HepG2 (cell line): ENCODE measurements around the gene RPL36. TPM values are rescaled to one million over a fixed set of nuclear protein-coding genes. Genes with fewer than 3 reads are reported as not detected.

Experiments
- GPN1 ChIP-seq: sonication (generic); formaldehyde crosslinking; IDR thresholded peaks from 2 replicates; pipeline ENCODE4 v1.5.1; 2020; ENCODE audit warnings: missing genetic modification reagents, borderline replicate concordance
- GTF3A ChIP-seq: sonication (generic); formaldehyde crosslinking; conservative IDR thresholded peaks from 2 replicates; pipeline ENCODE4 v1.4.0; 2020; ENCODE audit warnings: mild to moderate bottlenecking, missing genetic modification reagents
- ISL2 ChIP-seq: sonication (generic); formaldehyde crosslinking; IDR thresholded peaks from 2 replicates; pipeline ENCODE4 v1.5.0; 2020; ENCODE audit warnings: missing genetic modification reagents
- KLF13 ChIP-seq: sonication (generic); formaldehyde crosslinking; IDR thresholded peaks from 2 replicates; pipeline ENCODE4 v1.4.0; 2020; ENCODE audit warnings: mild to moderate bottlenecking, missing genetic modification reagents
- MATR3 ChIP-seq: sonication (generic); formaldehyde crosslinking; IDR thresholded peaks from 2 replicates; pipeline ENCODE4 v1.4.0; 2020; ENCODE audit warnings: missing genetic modification reagents
- MED13 ChIP-seq: sonication (generic); formaldehyde crosslinking; IDR thresholded peaks from 2 replicates; pipeline ENCODE4 v1.5.0; 2020; ENCODE audit warnings: missing genetic modification reagents
- PCBP2 ChIP-seq: fragments of 200-400 bp; formaldehyde crosslinking; optimal IDR thresholded peaks from 2 replicates; pipeline ENCODE3; 2018; ENCODE audit warnings: low read length, low read depth; ENCODE audit not compliant: poor library complexity, severe bottlenecking
- SIN3B ChIP-seq: fragments of 150-350 bp; IDR thresholded peaks from 2 replicates; pipeline ENCODE4 v1.6.1; 2014; ENCODE audit warnings: low read length
- SMAD1 ChIP-seq: sonication (generic); formaldehyde crosslinking; IDR thresholded peaks from 2 replicates; pipeline ENCODE4 v1.4.0; 2020; ENCODE audit warnings: missing genetic modification reagents, low read depth, mild to moderate bottlenecking, borderline replicate concordance
- TMF1 ChIP-seq: sonication (generic); formaldehyde crosslinking; IDR thresholded peaks from 2 replicates; pipeline ENCODE4 v1.8.1; 2022; ENCODE audit warnings: low read depth, missing genetic modification reagents
- TP53 ChIP-seq: sonication (generic); formaldehyde crosslinking; conservative IDR thresholded peaks from 2 replicates; pipeline ENCODE4 v1.4.0; 2020; ENCODE audit warnings: missing genetic modification reagents
- ZNF230 ChIP-seq: sonication (generic); formaldehyde crosslinking; IDR thresholded peaks from 2 replicates; pipeline ENCODE4 v1.4.0; 2020; ENCODE audit warnings: mild to moderate bottlenecking, missing genetic modification reagents
- ZNF276 ChIP-seq: sonication (generic); formaldehyde crosslinking; IDR thresholded peaks from 2 replicates; pipeline ENCODE4 v1.4.0; 2020; ENCODE audit warnings: mild to moderate bottlenecking, low read depth, missing genetic modification reagents
- ZNF550 ChIP-seq: sonication (generic); formaldehyde crosslinking; IDR thresholded peaks from 2 replicates; pipeline ENCODE4 v1.4.0; 2020; ENCODE audit warnings: mild to moderate bottlenecking, missing genetic modification reagents, borderline replicate concordance
- ZNF670 ChIP-seq: sonication (generic); formaldehyde crosslinking; IDR thresholded peaks from 2 replicates; pipeline ENCODE4 v1.8.0; 2022; ENCODE audit warnings: mild to moderate bottlenecking, missing genetic modification reagents, borderline replicate concordance
- ZSCAN22 ChIP-seq: sonication (generic); formaldehyde crosslinking; IDR thresholded peaks from 2 replicates; pipeline ENCODE4 v1.4.0; 2020; ENCODE audit warnings: mild to moderate bottlenecking, missing genetic modification reagents
- polyA plus RNA-seq, 8 experiments: library from polyadenylated mRNA; depleted of rRNA in 3 of 8; stranded (reverse) in 7 of 8; unstranded in 1 of 8; fragments of >200 nt; fragmentation: Illumina TruSeq in 4 of 8; extraction: Trizol in 4 of 8; gene quantifications; 2 replicates each; pipeline versions ENCODE4 v1.2.1 to v1.2.3, GENCODE V29; 2011 to 2016; ENCODE audit warnings: low read depth in 4 of 8, missing spikeins in 1 of 8, mixed read lengths in 1 of 8; ENCODE audit not compliant: insufficient read depth in 1 of 8
- total RNA-seq, 5 experiments: library from RNA; depleted of rRNA; stranded (reverse); fragments of >200 nt; fragmentation: Illumina TruSeq; extraction: Trizol; gene quantifications; 2 replicates each; pipeline ENCODE4 v1.2.3, GENCODE V29; 2016; ENCODE audit warnings: low read depth in 1 of 5
- TF ChIP-seq, protein P1 (sequence below): sonication (generic); formaldehyde crosslinking; IDR thresholded peaks from 2 replicates; pipeline ENCODE4 v1.4.0; 2020; ENCODE audit warnings: missing genetic modification reagents, borderline replicate concordance
- TF ChIP-seq, protein P2 (sequence below): sonication (generic); formaldehyde crosslinking; IDR thresholded peaks from 2 replicates; pipeline ENCODE4 v1.5.0; 2020; ENCODE audit warnings: mild to moderate bottlenecking, missing genetic modification reagents
- TF ChIP-seq, protein P3 (sequence below): sonication (generic); formaldehyde crosslinking; conservative IDR thresholded peaks from 2 replicates; pipeline ENCODE4 v1.4.0; 2020; ENCODE audit warnings: missing genetic modification reagents

Gene RPL36
- total and polyA plus RNA-seq, 2 of the 13 experiments (the other 11 are each of a cell fraction or from before 2014, with no cell fraction given), result 706 to 740 TPM

- TF ChIP-seq ZNF276 (CRISPR knock-in tag), result peak; percentile 59; the same call in 1 of the 2 replicates
- no peak for TF ChIP-seq MATR3 (CRISPR knock-in tag)
- TF ChIP-seq SIN3B, result peak; percentile 93
- TF ChIP-seq, protein P1, sequence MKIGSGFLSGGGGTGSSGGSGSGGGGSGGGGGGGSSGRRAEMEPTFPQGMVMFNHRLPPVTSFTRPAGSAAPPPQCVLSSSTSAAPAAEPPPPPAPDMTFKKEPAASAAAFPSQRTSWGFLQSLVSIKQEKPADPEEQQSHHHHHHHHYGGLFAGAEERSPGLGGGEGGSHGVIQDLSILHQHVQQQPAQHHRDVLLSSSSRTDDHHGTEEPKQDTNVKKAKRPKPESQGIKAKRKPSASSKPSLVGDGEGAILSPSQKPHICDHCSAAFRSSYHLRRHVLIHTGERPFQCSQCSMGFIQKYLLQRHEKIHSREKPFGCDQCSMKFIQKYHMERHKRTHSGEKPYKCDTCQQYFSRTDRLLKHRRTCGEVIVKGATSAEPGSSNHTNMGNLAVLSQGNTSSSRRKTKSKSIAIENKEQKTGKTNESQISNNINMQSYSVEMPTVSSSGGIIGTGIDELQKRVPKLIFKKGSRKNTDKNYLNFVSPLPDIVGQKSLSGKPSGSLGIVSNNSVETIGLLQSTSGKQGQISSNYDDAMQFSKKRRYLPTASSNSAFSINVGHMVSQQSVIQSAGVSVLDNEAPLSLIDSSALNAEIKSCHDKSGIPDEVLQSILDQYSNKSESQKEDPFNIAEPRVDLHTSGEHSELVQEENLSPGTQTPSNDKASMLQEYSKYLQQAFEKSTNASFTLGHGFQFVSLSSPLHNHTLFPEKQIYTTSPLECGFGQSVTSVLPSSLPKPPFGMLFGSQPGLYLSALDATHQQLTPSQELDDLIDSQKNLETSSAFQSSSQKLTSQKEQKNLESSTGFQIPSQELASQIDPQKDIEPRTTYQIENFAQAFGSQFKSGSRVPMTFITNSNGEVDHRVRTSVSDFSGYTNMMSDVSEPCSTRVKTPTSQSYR (CRISPR knock-in tag), result peak; percentile 54
- TF ChIP-seq KLF13 (CRISPR knock-in tag), result peak; percentile 66; the same call in 1 of the 2 replicates
- no peak for TF ChIP-seq PCBP2
- TF ChIP-seq GTF3A (CRISPR knock-in tag), result 0 out of 2 replicates have a peak, but pooled peaks have one; percentile 23
- peak; percentile 25; the same call in 1 of the 2 replicates for TF ChIP-seq ZNF550 (CRISPR knock-in tag)
- peak; percentile 92 for TF ChIP-seq MED13 (CRISPR knock-in tag)
- 0 out of 2 replicates have a peak, but pooled peaks have one; percentile 22 for TF ChIP-seq ZNF230 (CRISPR knock-in tag)
- TF ChIP-seq, protein P2, sequence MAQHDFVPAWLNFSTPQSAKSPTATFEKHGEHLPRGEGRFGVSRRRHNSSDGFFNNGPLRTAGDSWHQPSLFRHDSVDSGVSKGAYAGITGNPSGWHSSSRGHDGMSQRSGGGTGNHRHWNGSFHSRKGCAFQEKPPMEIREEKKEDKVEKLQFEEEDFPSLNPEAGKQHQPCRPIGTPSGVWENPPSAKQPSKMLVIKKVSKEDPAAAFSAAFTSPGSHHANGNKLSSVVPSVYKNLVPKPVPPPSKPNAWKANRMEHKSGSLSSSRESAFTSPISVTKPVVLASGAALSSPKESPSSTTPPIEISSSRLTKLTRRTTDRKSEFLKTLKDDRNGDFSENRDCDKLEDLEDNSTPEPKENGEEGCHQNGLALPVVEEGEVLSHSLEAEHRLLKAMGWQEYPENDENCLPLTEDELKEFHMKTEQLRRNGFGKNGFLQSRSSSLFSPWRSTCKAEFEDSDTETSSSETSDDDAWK (CRISPR knock-in tag), result no peak
- peak; percentile 88; the same call in 1 of the 2 replicates for TF ChIP-seq SMAD1
- TF ChIP-seq, protein P3, sequence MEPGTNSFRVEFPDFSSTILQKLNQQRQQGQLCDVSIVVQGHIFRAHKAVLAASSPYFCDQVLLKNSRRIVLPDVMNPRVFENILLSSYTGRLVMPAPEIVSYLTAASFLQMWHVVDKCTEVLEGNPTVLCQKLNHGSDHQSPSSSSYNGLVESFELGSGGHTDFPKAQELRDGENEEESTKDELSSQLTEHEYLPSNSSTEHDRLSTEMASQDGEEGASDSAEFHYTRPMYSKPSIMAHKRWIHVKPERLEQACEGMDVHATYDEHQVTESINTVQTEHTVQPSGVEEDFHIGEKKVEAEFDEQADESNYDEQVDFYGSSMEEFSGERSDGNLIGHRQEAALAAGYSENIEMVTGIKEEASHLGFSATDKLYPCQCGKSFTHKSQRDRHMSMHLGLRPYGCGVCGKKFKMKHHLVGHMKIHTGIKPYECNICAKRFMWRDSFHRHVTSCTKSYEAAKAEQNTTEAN (CRISPR knock-in tag), result no peak; the same call in 1 of the 2 replicates
- peak; percentile 76; the same call in 1 of the 2 replicates for TF ChIP-seq TP53
- TF ChIP-seq ISL2, result peak; percentile 54; the same call in 1 of the 2 replicates
- no peak; the same call in 1 of the 2 replicates for TF ChIP-seq GPN1 (CRISPR knock-in tag)
- no peak for TF ChIP-seq ZSCAN22 (CRISPR knock-in tag)
- TF ChIP-seq TMF1 (CRISPR knock-in tag), result no peak
- peak; percentile 97; the same call in 1 of the 2 replicates for TF ChIP-seq ZNF670
Observed at GRCh38 chr19:5719961-5720790, 30.1 kb downstream of the RPL36 start, which contains the start of the genes CATSPERD and LONP1 (continued).
